ENCODE results near the gene ZNF136.

DNA sequence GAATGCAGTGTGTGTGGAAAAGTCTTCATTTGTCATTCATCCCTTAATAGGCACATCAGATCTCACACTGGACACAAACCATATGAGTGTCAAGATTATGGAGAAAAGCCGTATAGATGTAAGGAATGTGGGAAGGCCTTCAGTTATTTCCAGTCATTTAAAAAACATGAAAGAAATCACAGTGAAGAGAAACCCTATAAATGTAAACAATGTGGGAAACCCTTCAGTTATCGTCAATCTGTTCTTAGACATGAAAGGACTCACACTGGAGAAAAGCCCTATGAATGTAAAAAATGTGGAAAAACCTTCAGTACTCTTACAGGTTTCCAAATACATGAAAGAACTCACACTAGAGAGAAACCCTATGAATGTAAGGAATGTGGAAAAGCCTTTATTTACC, 45.3 kb downstream of the ZNF136 start:
- TF ChIP-seq STAT6 (CRISPR knock-in tag; conservative IDR thresholded peaks at IDR 0.05; ENCODE audit: low read depth) = no peak
- TF ChIP-seq, protein P1, sequence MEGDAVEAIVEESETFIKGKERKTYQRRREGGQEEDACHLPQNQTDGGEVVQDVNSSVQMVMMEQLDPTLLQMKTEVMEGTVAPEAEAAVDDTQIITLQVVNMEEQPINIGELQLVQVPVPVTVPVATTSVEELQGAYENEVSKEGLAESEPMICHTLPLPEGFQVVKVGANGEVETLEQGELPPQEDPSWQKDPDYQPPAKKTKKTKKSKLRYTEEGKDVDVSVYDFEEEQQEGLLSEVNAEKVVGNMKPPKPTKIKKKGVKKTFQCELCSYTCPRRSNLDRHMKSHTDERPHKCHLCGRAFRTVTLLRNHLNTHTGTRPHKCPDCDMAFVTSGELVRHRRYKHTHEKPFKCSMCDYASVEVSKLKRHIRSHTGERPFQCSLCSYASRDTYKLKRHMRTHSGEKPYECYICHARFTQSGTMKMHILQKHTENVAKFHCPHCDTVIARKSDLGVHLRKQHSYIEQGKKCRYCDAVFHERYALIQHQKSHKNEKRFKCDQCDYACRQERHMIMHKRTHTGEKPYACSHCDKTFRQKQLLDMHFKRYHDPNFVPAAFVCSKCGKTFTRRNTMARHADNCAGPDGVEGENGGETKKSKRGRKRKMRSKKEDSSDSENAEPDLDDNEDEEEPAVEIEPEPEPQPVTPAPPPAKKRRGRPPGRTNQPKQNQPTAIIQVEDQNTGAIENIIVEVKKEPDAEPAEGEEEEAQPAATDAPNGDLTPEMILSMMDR (IDR thresholded peaks at IDR 0.05) = no peak
- TF ChIP-seq PRRX2 (CRISPR knock-in tag; IDR thresholded peaks at IDR 0.05) = no peak
- TF ChIP-seq FOXP1 (CRISPR knock-in tag; IDR thresholded peaks at IDR 0.05; ENCODE audit: borderline replicate concordance) = no peak
- TF ChIP-seq ZNF416 (CRISPR knock-in tag; IDR thresholded peaks at IDR 0.05) = no peak
- no peak for TF ChIP-seq NR2C2 (CRISPR knock-in tag; IDR thresholded peaks at IDR 0.05)
- TF ChIP-seq, protein P2, sequence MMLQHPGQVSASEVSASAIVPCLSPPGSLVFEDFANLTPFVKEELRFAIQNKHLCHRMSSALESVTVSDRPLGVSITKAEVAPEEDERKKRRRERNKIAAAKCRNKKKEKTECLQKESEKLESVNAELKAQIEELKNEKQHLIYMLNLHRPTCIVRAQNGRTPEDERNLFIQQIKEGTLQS (CRISPR knock-in tag; conservative IDR thresholded peaks at IDR 0.05) = no peak
